GM13977 (cell line): Measurements from ENCODE around the gene KSR1.

Experiments
- DNase-seq: peaks from one replicate; pipeline ENCODE4 v3.0.0; 2012; ENCODE audit warnings: low spot score
- CTCF ChIP-seq: IDR thresholded peaks from 2 replicates; pipeline ENCODE4 v1.5.1; 2012; ENCODE audit warnings: mild to moderate bottlenecking, control low read depth; ENCODE audit not compliant: insufficient read depth; ENCODE audit errors: extremely low read depth, missing control alignments
- in situ Hi-C: fragments of 300-500 bp; cut with MboI; formaldehyde crosslinking; loops from one replicate; pipeline ENCODE4 v1.12.0; 2022; ENCODE audit warnings: low sequenced_read_pairs, low pct_unique_long_range_greater_than_20kb, mixed read lengths, inconsistent platforms; ENCODE audit not compliant: unreplicated experiment

The KSR1 gene

DNA sequence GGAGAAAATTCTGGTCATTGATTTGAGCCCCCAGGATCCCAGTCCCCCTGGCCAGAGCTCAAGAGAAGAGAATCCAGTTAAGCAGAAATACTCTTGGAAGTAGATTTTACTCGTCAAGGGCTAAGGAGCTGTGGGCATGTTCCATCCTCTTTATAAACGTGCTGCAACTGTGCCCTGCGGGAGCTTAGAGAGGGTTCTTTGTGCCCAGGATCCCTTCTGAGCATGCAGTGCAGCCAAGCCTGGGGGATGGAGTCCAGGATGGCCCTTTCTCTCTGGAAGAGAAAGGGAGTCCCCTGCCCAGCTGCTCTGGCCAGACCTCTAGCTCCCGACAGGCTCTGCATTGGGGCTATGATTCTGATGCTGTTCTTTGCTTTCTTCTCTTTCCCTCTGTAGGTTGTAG is 165.3 kb downstream of the KSR1 start:
- in situ Hi-C loops: no loop called here
- TF ChIP-seq CTCF: no peak
- DNase-seq: no peak

- TF ChIP-seq CTCF: no peak
- in situ Hi-C loops: no loop called here
- no peak for DNase-seq
Observed at GRCh38 chr17:27621942-27622559, 165.8 kb downstream of the KSR1 start.

GRCh38 chr17:27622986-27623385 is 166.7 kb downstream of the KSR1 start:
- in situ Hi-C loops: no loop called here
- DNase-seq: no peak
- TF ChIP-seq CTCF: no peak

- no peak for TF ChIP-seq CTCF
- no peak for DNase-seq
- in situ Hi-C loops: no loop called here
Observed at GRCh38 chr17:27623614-27624013, 167.4 kb downstream of the KSR1 start.

DNA sequence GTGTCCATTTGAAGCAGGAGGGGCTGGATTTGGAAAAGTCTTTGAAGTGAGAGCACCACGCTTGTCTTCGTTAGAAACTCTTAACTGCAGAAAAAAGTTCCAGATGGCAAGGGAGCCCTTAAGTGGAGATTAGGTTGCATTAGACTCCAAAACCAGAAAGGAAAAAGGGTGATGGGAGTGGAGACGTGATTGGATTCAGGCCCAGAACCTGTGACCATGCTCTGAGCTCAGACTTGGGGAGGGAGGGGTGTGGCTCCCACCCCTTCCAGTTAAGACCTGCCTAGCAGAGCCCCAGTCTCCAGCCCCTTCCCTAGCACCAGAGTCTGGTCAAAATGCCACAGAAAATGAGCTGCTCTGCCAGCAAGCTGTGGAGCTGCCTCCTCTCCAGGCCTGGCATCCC is 168.3 kb downstream of the KSR1 start:
- no peak for TF ChIP-seq CTCF
- no peak for DNase-seq
- in situ Hi-C loops: no loop called here

- in situ Hi-C loops: no loop called here
- TF ChIP-seq CTCF: no peak
- no peak for DNase-seq
Observed at GRCh38 chr17:27625856-27626255, 169.6 kb downstream of the KSR1 start.

DNA sequence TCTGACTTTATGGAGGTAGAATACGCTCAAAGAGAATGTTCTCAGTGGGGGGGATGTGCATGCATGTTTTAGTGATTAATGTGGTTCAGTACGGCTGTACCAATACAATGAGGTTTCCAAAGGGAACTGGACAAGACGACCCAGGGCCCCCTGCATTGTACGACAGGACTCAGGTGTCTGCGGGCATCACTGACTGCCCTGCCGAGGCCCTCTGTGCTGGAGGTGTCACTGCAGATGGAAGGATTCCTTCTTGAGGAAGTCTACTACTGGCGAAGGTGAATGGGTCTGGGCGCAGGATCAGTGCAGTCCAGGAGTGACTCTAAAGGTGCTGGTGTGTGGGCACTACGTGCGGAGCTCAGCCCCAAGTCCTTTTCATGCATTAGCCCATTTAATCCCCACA is 171.3 kb downstream of the KSR1 start:
- in situ Hi-C loops: no loop called here
- TF ChIP-seq CTCF: no peak
- no peak for DNase-seq
